Measurements from ENCODE around the gene SH3BP1.

SH3BP1 gene

GRCh38 chr22:37663521-37664140 lies 24.2 kb downstream of the SH3BP1 start:
- TF ChIP-seq CTCF (IDR thresholded peaks at IDR 0.05; ENCODE audit: low read depth, low read length) = no peak
- no peak overlapping the region for H3K4me3 ChIP-seq (ENCODE audit: low read depth, low read length)

- no peak for TF ChIP-seq CTCF (IDR thresholded peaks at IDR 0.05; ENCODE audit: low read depth, low read length)
- H3K4me3 ChIP-seq (ENCODE audit: low read depth, low read length) = no peak overlapping the region
Measured at GRCh38 chr22:37664249-37665101, 25.0 kb downstream of the SH3BP1 start.

- no peak overlapping the region for H3K4me3 ChIP-seq (ENCODE audit: low read depth, low read length)
- no peak for TF ChIP-seq CTCF (IDR thresholded peaks at IDR 0.05; ENCODE audit: low read depth, low read length)
Measured at GRCh38 chr22:37665487-37665886, 26.0 kb downstream of the SH3BP1 start.

GRCh38 chr22:37669586-37669985 lies 30.1 kb downstream of the SH3BP1 start:
- TF ChIP-seq CTCF (IDR thresholded peaks at IDR 0.05; ENCODE audit: low read depth, low read length) = no peak
- H3K4me3 ChIP-seq (ENCODE audit: low read depth, low read length) = no peak overlapping the region

- TF ChIP-seq CTCF (IDR thresholded peaks at IDR 0.05; ENCODE audit: low read depth, low read length) = no peak
- H3K4me3 ChIP-seq (ENCODE audit: low read depth, low read length) = no peak overlapping the region
Measured at GRCh38 chr22:37672206-37672919, 32.9 kb downstream of the SH3BP1 start.

GRCh38 chr22:37672920-37673455 lies 33.5 kb downstream of the SH3BP1 start:
- TF ChIP-seq CTCF (IDR thresholded peaks at IDR 0.05; ENCODE audit: low read depth, low read length) = no peak
- H3K4me3 ChIP-seq (ENCODE audit: low read depth, low read length) = no peak overlapping the region

Data from WI38 (cell line).